OCI-LY7 (cell line): ENCODE measurements around the gene METAP1D.

ENCODE experiments used
- CTCF ChIP-seq: fragments of 200-600 bp; sonication (generic); conservative IDR thresholded peaks from 2 replicates; pipeline ENCODE4 v1.5.1; 2014; ENCODE audit warnings: mild to moderate bottlenecking, antibody characterized with exemption, low read length, moderate library complexity, mixed read lengths
- EZH2phosphoT487 ChIP-seq: fragments of 200-600 bp; sonication (generic); IDR thresholded peaks from 2 replicates; pipeline ENCODE4 v1.6.1; 2018; ENCODE audit warnings: low read depth, borderline replicate concordance, mild to moderate bottlenecking, mixed run types, antibody characterized with exemption, low read length, moderate library complexity, mixed read lengths

- TF ChIP-seq CTCF: no peak
- TF ChIP-seq EZH2phosphoT487: no peak
Measured at GRCh38 chr2:172048508-172049503, 49.1 kb downstream of the METAP1D start.
